GM23338 (cell line): Measurements from ENCODE around the gene PLCH2. TPM values are rescaled to one million over a fixed set of nuclear protein-coding genes. Genes with fewer than 3 reads are reported as not detected.

Source experiments
- ATAC-seq: fragments of 200-7000 bp; cut with Tn5 transposase; 3 replicates; pipeline ENCODE4 v1.9.1; 2020
- DNase-seq: peaks from one replicate; pipeline ENCODE4 v3.0.0-alpha.2; 2015; ENCODE audit warnings: low spot score
- H2AFZ ChIP-seq: fragments of 200-600 bp; sonication (generic); 2 replicates; pipeline ENCODE4 v1.8.0; 2016; ENCODE audit warnings: antibody characterized with exemption, mild to moderate bottlenecking, moderate library complexity
- H3F3A ChIP-seq: fragments of 200-600 bp; sonication (generic); replicated peaks from 2 replicates; pipeline ENCODE4 v1.8.0; 2017; ENCODE audit warnings: antibody characterized with exemption, mixed run types, low read depth
- H3K27ac ChIP-seq: fragments of 200-600 bp; sonication (generic); 2 replicates; pipeline ENCODE4 v1.6.1; 2016; ENCODE audit warnings: low read depth
- H3K27me3 ChIP-seq: fragments of 200-600 bp; sonication (generic); 2 replicates; pipeline ENCODE4 v1.8.0; 2016; ENCODE audit warnings: mild to moderate bottlenecking, mixed run types, moderate library complexity; ENCODE audit not compliant: insufficient read depth
- H3K36me3 ChIP-seq: fragments of 200-600 bp; sonication (generic); 2 replicates; pipeline ENCODE4 v1.8.0; 2016; ENCODE audit warnings: mild to moderate bottlenecking; ENCODE audit not compliant: insufficient read depth
- H3K4me1 ChIP-seq: fragments of 200-600 bp; sonication (generic); 2 replicates; pipeline ENCODE4 v1.8.0; 2016; ENCODE audit warnings: mild to moderate bottlenecking, moderate library complexity; ENCODE audit not compliant: insufficient read depth
- H3K4me2 ChIP-seq: fragments of 200-600 bp; sonication (generic); 2 replicates; pipeline ENCODE4 v1.7.1; 2017; ENCODE audit warnings: mixed run types
- H3K4me3 ChIP-seq: fragments of 200-600 bp; sonication (generic); 2 replicates; pipeline ENCODE4 v1.6.1; 2016; ENCODE audit warnings: mixed run types
- H3K79me2 ChIP-seq: fragments of 200-600 bp; sonication (generic); replicated peaks from 2 replicates; pipeline ENCODE4 v1.8.0; 2017; ENCODE audit warnings: mild to moderate bottlenecking; ENCODE audit not compliant: insufficient read depth
- H3K9me2 ChIP-seq: fragments of 200-600 bp; sonication (generic); 2 replicates; pipeline ENCODE4 v1.8.0; 2017; ENCODE audit not compliant: insufficient read depth
- H4K20me1 ChIP-seq: fragments of 200-600 bp; sonication (generic); replicated peaks from 2 replicates; pipeline ENCODE4 v1.8.0; 2017; ENCODE audit warnings: mild to moderate bottlenecking; ENCODE audit not compliant: insufficient read depth
- H3K27ac Mint-ChIP-seq: 2 replicates; pipeline ENCODE4 v1.8.0; 2020; ENCODE audit warnings: inconsistent platforms, mild to moderate bottlenecking, moderate library complexity, mixed read lengths
- H3K27me3 Mint-ChIP-seq: 3 replicates; pipeline ENCODE4 v1.8.0; 2022; ENCODE audit warnings: low read depth, mild to moderate bottlenecking, moderate library complexity, mixed read lengths, inconsistent platforms; ENCODE audit not compliant: insufficient read depth, poor library complexity
- H3K36me3 Mint-ChIP-seq: 3 replicates; pipeline ENCODE4 v1.8.0; 2021; ENCODE audit warnings: low read depth, mild to moderate bottlenecking, inconsistent platforms, moderate library complexity, mixed read lengths
- H3K4me1 Mint-ChIP-seq: 3 replicates; pipeline ENCODE4 v1.8.0; 2020; ENCODE audit warnings: mild to moderate bottlenecking, inconsistent platforms, mixed read lengths
- H3K4me3 Mint-ChIP-seq: 3 replicates; pipeline ENCODE4 v1.8.0; 2021; ENCODE audit warnings: moderate library complexity, mild to moderate bottlenecking, inconsistent platforms, mixed read lengths
- H3K9me3 Mint-ChIP-seq: 3 replicates; pipeline ENCODE4 v1.8.0; 2020; ENCODE audit warnings: moderate library complexity, mild to moderate bottlenecking, inconsistent platforms, mixed read lengths
- CREB1 ChIP-seq: fragments of 250-450 bp; sonication (Bioruptor Pico); IDR thresholded peaks from 2 replicates; pipeline ENCODE4 v1.5.0; 2020; ENCODE audit warnings: low read depth, mild to moderate bottlenecking, moderate library complexity
- EZH2 ChIP-seq: fragments of 200-600 bp; sonication (generic); IDR thresholded peaks from one replicate; pipeline ENCODE4 v1.8.0; 2017; ENCODE audit warnings: antibody characterized with exemption, mild to moderate bottlenecking, low read depth; ENCODE audit not compliant: unreplicated experiment
- EZH2phosphoT487 ChIP-seq: fragments of 200-600 bp; sonication (generic); IDR thresholded peaks from one replicate; pipeline ENCODE4 v1.8.1; 2018; ENCODE audit warnings: antibody characterized with exemption; ENCODE audit not compliant: unreplicated experiment
- JUNB ChIP-seq: IDR thresholded peaks from one replicate; pipeline ENCODE4 v1.6.1; 2016; ENCODE audit warnings: antibody characterized with exemption; ENCODE audit not compliant: unreplicated experiment
- NANOG ChIP-seq: IDR thresholded peaks from 2 replicates; pipeline ENCODE4 v1.6.1; 2016; ENCODE audit warnings: antibody characterized with exemption, borderline replicate concordance
- POLR2AphosphoS5 ChIP-seq: IDR thresholded peaks from 2 replicates; pipeline ENCODE4 v1.6.1; 2016; ENCODE audit warnings: antibody characterized with exemption, low read depth
- STAT1 ChIP-seq: IDR thresholded peaks from one replicate; pipeline ENCODE4 v1.6.1; 2016; ENCODE audit warnings: antibody characterized with exemption; ENCODE audit not compliant: unreplicated experiment
- ZNF114 ChIP-seq: fragments of 250-450 bp; sonication (Bioruptor Pico); IDR thresholded peaks from 2 replicates; pipeline ENCODE4 v1.5.0; 2020; ENCODE audit warnings: mild to moderate bottlenecking, moderate library complexity
- ZNF331 ChIP-seq: fragments of 250-450 bp; sonication (Bioruptor Pico); IDR thresholded peaks from 2 replicates; pipeline ENCODE4 v1.5.0; 2020; ENCODE audit warnings: low read depth, mild to moderate bottlenecking, moderate library complexity
- polyA plus RNA-seq: library from polyadenylated mRNA; unstranded; fragments of >200 nt; fragmentation: Nextera tagmentation; extraction: Ambion mirVana; gene quantifications from 2 replicates; pipeline ENCODE4 v1.2.1, GENCODE V29; 2016
- total RNA-seq: library from RNA; depleted of rRNA; stranded (reverse); fragments of >200 nt; shearing (Covaris generic); gene quantifications from 2 replicates; pipeline ENCODE4 v1.2.3, GENCODE V29; 2014
- TF ChIP-seq, protein P1 (sequence below): IDR thresholded peaks from one replicate; pipeline ENCODE4 v1.6.1; 2018; ENCODE audit warnings: antibody characterized with exemption; ENCODE audit not compliant: unreplicated experiment
- TF ChIP-seq, protein P2 (sequence below), 2 experiments: fragments of 200-600 bp in 1 of 2; sonication (generic) in 1 of 2; conservative IDR thresholded peaks; 2 replicates each; pipeline versions ENCODE4 v1.5.1 to v1.6.1; 2016 to 2017; ENCODE audit warnings: antibody characterized with exemption in 2 of 2, low read depth in 2 of 2, mild to moderate bottlenecking in 2 of 2, moderate library complexity in 1 of 2
- TF ChIP-seq, protein P3 (sequence below): IDR thresholded peaks from 2 replicates; pipeline ENCODE4 v1.6.1; 2016; ENCODE audit warnings: antibody characterized with exemption
- TF ChIP-seq, protein P4 (sequence below): fragments of 250-450 bp; sonication (Bioruptor Pico); IDR thresholded peaks from 2 replicates; pipeline ENCODE4 v1.5.0; 2020; ENCODE audit warnings: mild to moderate bottlenecking, moderate library complexity

PLCH2 gene
- total and polyA plus RNA-seq, 2 experiments from 2014 or later: 0.31 TPM; not detected in 1

DNA sequence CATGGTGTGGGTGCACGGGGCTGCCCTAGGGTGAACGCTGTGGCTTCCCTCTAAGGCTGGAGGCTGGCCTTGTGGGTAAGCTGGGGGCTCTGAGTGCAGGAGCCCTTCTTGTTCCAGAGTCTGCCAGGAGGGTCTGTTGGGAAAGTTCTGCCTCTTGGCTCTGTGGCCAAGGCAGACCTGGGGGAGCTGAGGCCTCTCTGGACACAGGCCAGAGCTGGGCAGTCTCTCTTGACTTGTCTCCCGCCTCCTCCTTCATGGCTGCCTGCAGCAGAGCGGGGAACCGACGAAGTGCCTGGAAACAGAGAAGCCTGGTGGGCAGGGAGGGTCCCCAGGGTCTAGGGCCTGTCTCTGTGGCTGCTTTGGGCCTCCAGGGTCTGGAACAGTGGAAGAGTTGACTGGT is 33.4 kb upstream of the PLCH2 start:
- Histone ChIP-seq H3K9me2 (no peaks in the 10 kb centered on the region), H4K20me1 (no peaks in the 10 kb centered on the region), H3K27ac (no peak overlapping the region), H3K27me3 (peaks cover 19% of the 10 kb centered on the region), H3K79me2 (no peaks in the 10 kb centered on the region), H3K4me3 (no peak overlapping the region), H2AFZ (no peak overlapping the region), H3K36me3 (no peaks in the 10 kb centered on the region), H3K4me1 (no peaks in the 10 kb centered on the region), H3F3A (no peaks in the 10 kb centered on the region), H3K4me2 (no peak overlapping the region)
- Mint-ChIP-seq H3K4me3 (no peak overlapping the region), H3K27me3 (peaks cover 9% of the 10 kb centered on the region), H3K9me3 (no peaks in the 10 kb centered on the region), H3K4me1 (peaks cover 8% of the 10 kb centered on the region; the same call in 2 of the 3 replicates), H3K27ac (no peak overlapping the region), H3K36me3 (no peaks in the 10 kb centered on the region)
- TF ChIP-seq ZNF114 (CRISPR knock-in tag) (no peak), POLR2AphosphoS5 (no peak), ZNF331 (CRISPR knock-in tag) (no peak), EZH2 (no peak), NANOG (no peak), CREB1 (no peak), EZH2phosphoT487 (no peak), STAT1 (no peak), JUNB (no peak)
- TF ChIP-seq, protein P1, sequence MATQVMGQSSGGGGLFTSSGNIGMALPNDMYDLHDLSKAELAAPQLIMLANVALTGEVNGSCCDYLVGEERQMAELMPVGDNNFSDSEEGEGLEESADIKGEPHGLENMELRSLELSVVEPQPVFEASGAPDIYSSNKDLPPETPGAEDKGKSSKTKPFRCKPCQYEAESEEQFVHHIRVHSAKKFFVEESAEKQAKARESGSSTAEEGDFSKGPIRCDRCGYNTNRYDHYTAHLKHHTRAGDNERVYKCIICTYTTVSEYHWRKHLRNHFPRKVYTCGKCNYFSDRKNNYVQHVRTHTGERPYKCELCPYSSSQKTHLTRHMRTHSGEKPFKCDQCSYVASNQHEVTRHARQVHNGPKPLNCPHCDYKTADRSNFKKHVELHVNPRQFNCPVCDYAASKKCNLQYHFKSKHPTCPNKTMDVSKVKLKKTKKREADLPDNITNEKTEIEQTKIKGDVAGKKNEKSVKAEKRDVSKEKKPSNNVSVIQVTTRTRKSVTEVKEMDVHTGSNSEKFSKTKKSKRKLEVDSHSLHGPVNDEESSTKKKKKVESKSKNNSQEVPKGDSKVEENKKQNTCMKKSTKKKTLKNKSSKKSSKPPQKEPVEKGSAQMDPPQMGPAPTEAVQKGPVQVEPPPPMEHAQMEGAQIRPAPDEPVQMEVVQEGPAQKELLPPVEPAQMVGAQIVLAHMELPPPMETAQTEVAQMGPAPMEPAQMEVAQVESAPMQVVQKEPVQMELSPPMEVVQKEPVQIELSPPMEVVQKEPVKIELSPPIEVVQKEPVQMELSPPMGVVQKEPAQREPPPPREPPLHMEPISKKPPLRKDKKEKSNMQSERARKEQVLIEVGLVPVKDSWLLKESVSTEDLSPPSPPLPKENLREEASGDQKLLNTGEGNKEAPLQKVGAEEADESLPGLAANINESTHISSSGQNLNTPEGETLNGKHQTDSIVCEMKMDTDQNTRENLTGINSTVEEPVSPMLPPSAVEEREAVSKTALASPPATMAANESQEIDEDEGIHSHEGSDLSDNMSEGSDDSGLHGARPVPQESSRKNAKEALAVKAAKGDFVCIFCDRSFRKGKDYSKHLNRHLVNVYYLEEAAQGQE: no peak
- TF ChIP-seq, protein P2, sequence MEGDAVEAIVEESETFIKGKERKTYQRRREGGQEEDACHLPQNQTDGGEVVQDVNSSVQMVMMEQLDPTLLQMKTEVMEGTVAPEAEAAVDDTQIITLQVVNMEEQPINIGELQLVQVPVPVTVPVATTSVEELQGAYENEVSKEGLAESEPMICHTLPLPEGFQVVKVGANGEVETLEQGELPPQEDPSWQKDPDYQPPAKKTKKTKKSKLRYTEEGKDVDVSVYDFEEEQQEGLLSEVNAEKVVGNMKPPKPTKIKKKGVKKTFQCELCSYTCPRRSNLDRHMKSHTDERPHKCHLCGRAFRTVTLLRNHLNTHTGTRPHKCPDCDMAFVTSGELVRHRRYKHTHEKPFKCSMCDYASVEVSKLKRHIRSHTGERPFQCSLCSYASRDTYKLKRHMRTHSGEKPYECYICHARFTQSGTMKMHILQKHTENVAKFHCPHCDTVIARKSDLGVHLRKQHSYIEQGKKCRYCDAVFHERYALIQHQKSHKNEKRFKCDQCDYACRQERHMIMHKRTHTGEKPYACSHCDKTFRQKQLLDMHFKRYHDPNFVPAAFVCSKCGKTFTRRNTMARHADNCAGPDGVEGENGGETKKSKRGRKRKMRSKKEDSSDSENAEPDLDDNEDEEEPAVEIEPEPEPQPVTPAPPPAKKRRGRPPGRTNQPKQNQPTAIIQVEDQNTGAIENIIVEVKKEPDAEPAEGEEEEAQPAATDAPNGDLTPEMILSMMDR (conservative IDR thresholded peaks at IDR 0.05; ENCODE audit: low read depth in 2 of 2): no peak
- TF ChIP-seq, protein P3, sequence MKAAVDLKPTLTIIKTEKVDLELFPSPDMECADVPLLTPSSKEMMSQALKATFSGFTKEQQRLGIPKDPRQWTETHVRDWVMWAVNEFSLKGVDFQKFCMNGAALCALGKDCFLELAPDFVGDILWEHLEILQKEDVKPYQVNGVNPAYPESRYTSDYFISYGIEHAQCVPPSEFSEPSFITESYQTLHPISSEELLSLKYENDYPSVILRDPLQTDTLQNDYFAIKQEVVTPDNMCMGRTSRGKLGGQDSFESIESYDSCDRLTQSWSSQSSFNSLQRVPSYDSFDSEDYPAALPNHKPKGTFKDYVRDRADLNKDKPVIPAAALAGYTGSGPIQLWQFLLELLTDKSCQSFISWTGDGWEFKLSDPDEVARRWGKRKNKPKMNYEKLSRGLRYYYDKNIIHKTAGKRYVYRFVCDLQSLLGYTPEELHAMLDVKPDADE: no peak
- TF ChIP-seq, protein P4, sequence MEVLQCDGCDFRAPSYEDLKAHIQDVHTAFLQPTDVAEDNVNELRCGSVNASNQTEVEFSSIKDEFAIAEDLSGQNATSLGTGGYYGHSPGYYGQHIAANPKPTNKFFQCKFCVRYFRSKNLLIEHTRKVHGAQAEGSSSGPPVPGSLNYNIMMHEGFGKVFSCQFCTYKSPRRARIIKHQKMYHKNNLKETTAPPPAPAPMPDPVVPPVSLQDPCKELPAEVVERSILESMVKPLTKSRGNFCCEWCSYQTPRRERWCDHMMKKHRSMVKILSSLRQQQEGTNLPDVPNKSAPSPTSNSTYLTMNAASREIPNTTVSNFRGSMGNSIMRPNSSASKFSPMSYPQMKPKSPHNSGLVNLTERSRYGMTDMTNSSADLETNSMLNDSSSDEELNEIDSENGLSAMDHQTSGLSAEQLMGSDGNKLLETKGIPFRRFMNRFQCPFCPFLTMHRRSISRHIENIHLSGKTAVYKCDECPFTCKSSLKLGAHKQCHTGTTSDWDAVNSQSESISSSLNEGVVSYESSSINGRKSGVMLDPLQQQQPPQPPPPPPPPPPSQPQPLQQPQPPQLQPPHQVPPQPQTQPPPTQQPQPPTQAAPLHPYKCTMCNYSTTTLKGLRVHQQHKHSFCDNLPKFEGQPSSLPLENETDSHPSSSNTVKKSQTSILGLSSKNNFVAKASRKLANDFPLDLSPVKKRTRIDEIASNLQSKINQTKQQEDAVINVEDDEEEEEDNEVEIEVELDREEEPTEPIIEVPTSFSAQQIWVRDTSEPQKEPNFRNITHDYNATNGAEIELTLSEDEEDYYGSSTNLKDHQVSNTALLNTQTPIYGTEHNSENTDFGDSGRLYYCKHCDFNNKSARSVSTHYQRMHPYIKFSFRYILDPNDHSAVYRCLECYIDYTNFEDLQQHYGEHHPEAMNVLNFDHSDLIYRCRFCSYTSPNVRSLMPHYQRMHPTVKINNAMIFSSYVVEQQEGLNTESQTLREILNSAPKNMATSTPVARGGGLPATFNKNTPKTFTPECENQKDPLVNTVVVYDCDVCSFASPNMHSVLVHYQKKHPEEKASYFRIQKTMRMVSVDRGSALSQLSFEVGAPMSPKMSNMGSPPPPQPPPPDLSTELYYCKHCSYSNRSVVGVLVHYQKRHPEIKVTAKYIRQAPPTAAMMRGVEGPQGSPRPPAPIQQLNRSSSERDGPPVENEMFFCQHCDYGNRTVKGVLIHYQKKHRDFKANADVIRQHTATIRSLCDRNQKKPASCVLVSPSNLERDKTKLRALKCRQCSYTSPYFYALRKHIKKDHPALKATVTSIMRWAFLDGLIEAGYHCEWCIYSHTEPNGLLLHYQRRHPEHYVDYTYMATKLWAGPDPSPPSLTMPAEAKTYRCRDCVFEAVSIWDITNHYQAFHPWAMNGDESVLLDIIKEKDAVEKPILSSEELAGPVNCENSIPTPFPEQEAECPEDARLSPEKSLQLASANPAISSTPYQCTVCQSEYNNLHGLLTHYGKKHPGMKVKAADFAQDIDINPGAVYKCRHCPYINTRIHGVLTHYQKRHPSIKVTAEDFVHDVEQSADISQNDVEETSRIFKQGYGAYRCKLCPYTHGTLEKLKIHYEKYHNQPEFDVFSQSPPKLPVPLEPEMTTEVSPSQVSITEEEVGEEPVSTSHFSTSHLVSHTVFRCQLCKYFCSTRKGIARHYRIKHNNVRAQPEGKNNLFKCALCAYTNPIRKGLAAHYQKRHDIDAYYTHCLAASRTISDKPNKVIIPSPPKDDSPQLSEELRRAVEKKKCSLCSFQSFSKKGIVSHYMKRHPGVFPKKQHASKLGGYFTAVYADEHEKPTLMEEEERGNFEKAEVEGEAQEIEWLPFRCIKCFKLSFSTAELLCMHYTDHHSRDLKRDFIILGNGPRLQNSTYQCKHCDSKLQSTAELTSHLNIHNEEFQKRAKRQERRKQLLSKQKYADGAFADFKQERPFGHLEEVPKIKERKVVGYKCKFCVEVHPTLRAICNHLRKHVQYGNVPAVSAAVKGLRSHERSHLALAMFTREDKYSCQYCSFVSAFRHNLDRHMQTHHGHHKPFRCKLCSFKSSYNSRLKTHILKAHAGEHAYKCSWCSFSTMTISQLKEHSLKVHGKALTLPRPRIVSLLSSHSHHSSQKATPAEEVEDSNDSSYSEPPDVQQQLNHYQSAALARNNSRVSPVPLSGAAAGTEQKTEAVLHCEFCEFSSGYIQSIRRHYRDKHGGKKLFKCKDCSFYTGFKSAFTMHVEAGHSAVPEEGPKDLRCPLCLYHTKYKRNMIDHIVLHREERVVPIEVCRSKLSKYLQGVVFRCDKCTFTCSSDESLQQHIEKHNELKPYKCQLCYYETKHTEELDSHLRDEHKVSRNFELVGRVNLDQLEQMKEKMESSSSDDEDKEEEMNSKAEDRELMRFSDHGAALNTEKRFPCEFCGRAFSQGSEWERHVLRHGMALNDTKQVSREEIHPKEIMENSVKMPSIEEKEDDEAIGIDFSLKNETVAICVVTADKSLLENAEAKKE (CRISPR knock-in tag): no peak
- DNase-seq (no peak), ATAC-seq (no peak)
